Measurements from ENCODE around the gene USP34. TPM values are rescaled to one million over a fixed set of nuclear protein-coding genes. Genes with fewer than 3 reads are reported as not detected.
"Not testable (repeated sequence)": the region's sequence is repeated elsewhere in the genome, so short reads cannot be mapped to it uniquely, and the experiment has no call there.

The USP34 gene
- total RNA-seq, 1 experiment from 2014 or later: 26.1 TPM

GRCh38 chr2:61414674-61415073 lies 56.2 kb downstream of the USP34 start:
- Histone ChIP-seq H3K9me3 (no peaks in the 10 kb centered on the region), H3K27me3 (no peaks in the 10 kb centered on the region), H3K36me3 (peaks cover 21% of the 10 kb centered on the region), H3K4me3 (no peak overlapping the region)
- no peak for DNase-seq

GRCh38 chr2:61411109-61411508 lies 59.8 kb downstream of the USP34 start:
- H3K9me3 ChIP-seq: no peaks in the 10 kb centered on the region
- no peaks in the 10 kb centered on the region for H3K27me3 ChIP-seq
- H3K36me3 ChIP-seq: peaks cover 10% of the 10 kb centered on the region; the same call in 1 of the 2 replicates
- H3K4me3 ChIP-seq: no peak overlapping the region
- DNase-seq: no peak

- Histone ChIP-seq H3K9me3 (no peaks in the 10 kb centered on the region), H3K36me3 (peaks cover 13% of the 10 kb centered on the region), H3K27me3 (no peaks in the 10 kb centered on the region), H3K4me3 (no peak overlapping the region)
- no peak for DNase-seq
Observed at GRCh38 chr2:61410185-61410584, 60.7 kb downstream of the USP34 start.

GRCh38 chr2:61405813-61406212 lies 65.1 kb downstream of the USP34 start:
- H3K9me3 ChIP-seq: no peaks in the 10 kb centered on the region
- no peak overlapping the region for H3K4me3 ChIP-seq
- peaks cover 31% of the 10 kb centered on the region for H3K36me3 ChIP-seq

GRCh38 chr2:61404438-61404837 lies 66.4 kb downstream of the USP34 start:
- Histone ChIP-seq H3K27me3 (no peaks in the 10 kb centered on the region), H3K9me3 (no peaks in the 10 kb centered on the region), H3K4me3 (no peak overlapping the region), H3K36me3 (peaks cover 25% of the 10 kb centered on the region)
- no peak for DNase-seq

More at GRCh38 chr2:61405813-61406212, 65.1 kb downstream of the USP34 start:
- H3K27me3 ChIP-seq: no peaks in the 10 kb centered on the region
- DNase-seq: no peak

GRCh38 chr2:61398413-61398812 lies 72.5 kb downstream of the USP34 start:
- DNase-seq: no peak
- Histone ChIP-seq H3K4me3 (no peak overlapping the region), H3K36me3 (peaks cover 16% of the 10 kb centered on the region)

GRCh38 chr2:61396005-61396404 lies 74.9 kb downstream of the USP34 start:
- no peaks in the 10 kb centered on the region for H3K27me3 ChIP-seq
- H3K36me3 ChIP-seq: peaks cover 13% of the 10 kb centered on the region
- no peaks in the 10 kb centered on the region for H3K9me3 ChIP-seq
- DNase-seq: no peak
- H3K4me3 ChIP-seq: no peak overlapping the region

More at GRCh38 chr2:61398413-61398812, 72.5 kb downstream of the USP34 start:
- Histone ChIP-seq H3K9me3 (no peaks in the 10 kb centered on the region), H3K27me3 (no peaks in the 10 kb centered on the region)

GRCh38 chr2:61387588-61387987 lies 83.3 kb downstream of the USP34 start:
- not testable (repeated sequence) for H3K9me3 ChIP-seq, DNase-seq, H3K27me3 ChIP-seq, H3K4me3 ChIP-seq
- H3K36me3 ChIP-seq: peaks cover 30% of the 10 kb centered on the region

GRCh38 chr2:61380882-61381197 lies 90.0 kb downstream of the USP34 start:
- peaks cover 62% of the 10 kb centered on the region for H3K36me3 ChIP-seq
- not testable (repeated sequence) for H3K9me3 ChIP-seq, H3K4me3 ChIP-seq, DNase-seq, H3K27me3 ChIP-seq

- no peak overlapping the region for H3K4me3 ChIP-seq
- H3K36me3 ChIP-seq: peaks cover 65% of the 10 kb centered on the region
- H3K9me3 ChIP-seq: no peaks in the 10 kb centered on the region
- H3K27me3 ChIP-seq: no peaks in the 10 kb centered on the region
- DNase-seq: no peak
Observed at GRCh38 chr2:61380056-61380881, 90.6 kb downstream of the USP34 start.

GRCh38 chr2:61379521-61379920 lies 91.4 kb downstream of the USP34 start:
- peaks cover 73% of the 10 kb centered on the region for H3K36me3 ChIP-seq
- no peaks in the 10 kb centered on the region for H3K27me3 ChIP-seq
- H3K9me3 ChIP-seq: no peaks in the 10 kb centered on the region
- no peak overlapping the region for H3K4me3 ChIP-seq
- DNase-seq: no peak

GRCh38 chr2:61378281-61378680 lies 92.6 kb downstream of the USP34 start:
- DNase-seq: no peak
- Histone ChIP-seq H3K9me3 (no peaks in the 10 kb centered on the region), H3K4me3 (no peak overlapping the region), H3K36me3 (peaks cover 71% of the 10 kb centered on the region), H3K27me3 (no peaks in the 10 kb centered on the region)

GRCh38 chr2:61377046-61377445 lies 93.8 kb downstream of the USP34 start:
- Histone ChIP-seq H3K4me3 (no peak overlapping the region), H3K36me3 (peaks cover 61% of the 10 kb centered on the region), H3K9me3 (no peaks in the 10 kb centered on the region), H3K27me3 (no peaks in the 10 kb centered on the region)
- no peak for DNase-seq

- H3K9me3 ChIP-seq: no peaks in the 10 kb centered on the region
- H3K27me3 ChIP-seq: no peaks in the 10 kb centered on the region
- H3K36me3 ChIP-seq: peaks cover 56% of the 10 kb centered on the region
- DNase-seq: no peak
- no peak overlapping the region for H3K4me3 ChIP-seq
Observed at GRCh38 chr2:61376211-61376610, 94.7 kb downstream of the USP34 start.

GRCh38 chr2:61371027-61371426 lies 99.9 kb downstream of the USP34 start:
- Histone ChIP-seq H3K4me3 (no peak overlapping the region), H3K9me3 (no peaks in the 10 kb centered on the region), H3K27me3 (no peaks in the 10 kb centered on the region), H3K36me3 (peaks cover 50% of the 10 kb centered on the region)
- DNase-seq: no peak

- Histone ChIP-seq H3K9me3 (no peaks in the 10 kb centered on the region), H3K27me3 (no peaks in the 10 kb centered on the region), H3K4me3 (no peak overlapping the region), H3K36me3 (peaks cover 37% of the 10 kb centered on the region)
- DNase-seq: no peak
Observed at GRCh38 chr2:61368687-61369665, 101.9 kb downstream of the USP34 start.

- Histone ChIP-seq H3K4me3 (no peak overlapping the region), H3K27me3 (no peaks in the 10 kb centered on the region), H3K9me3 (peaks cover 2% of the 10 kb centered on the region; the same call in 1 of the 2 replicates), H3K36me3 (peaks cover 51% of the 10 kb centered on the region)
- DNase-seq: no peak
Observed at GRCh38 chr2:61367177-61367576, 103.7 kb downstream of the USP34 start.

Data from MG63 (cell line).